ENCODE results near the gene NUDT21. TPM values are rescaled to one million over a fixed set of nuclear protein-coding genes. Genes with fewer than 3 reads are reported as not detected.

Gene NUDT21
- total RNA-seq, 1 donor from 2014 or later = 148 TPM

- H3K27me3 Mint-ChIP-seq = no peaks in the 10 kb centered on the region
- no peak overlapping the region for H3K4me3 Mint-ChIP-seq
- no peak for TF ChIP-seq CTCF (conservative IDR thresholded peaks at IDR 0.05)
- no peaks in the 10 kb centered on the region for H3K9me3 Mint-ChIP-seq
- no peak for DNase-seq (ENCODE audit: extremely low spot score, unreplicated experiment)
- peaks cover 6% of the 10 kb centered on the region for H3K4me1 Mint-ChIP-seq (ENCODE audit: unreplicated experiment)
- no peak overlapping the region for H3K27ac Mint-ChIP-seq
- peaks cover 23% of the 10 kb centered on the region for H3K36me3 Mint-ChIP-seq
Measured at GRCh38 chr16:56414366-56414765, 36.8 kb downstream of the NUDT21 start.

- Mint-ChIP-seq H3K4me3 (no peak overlapping the region), H3K27me3 (no peaks in the 10 kb centered on the region), H3K36me3 (peaks cover 33% of the 10 kb centered on the region), H3K4me1 (ENCODE audit: unreplicated experiment) (peaks cover 6% of the 10 kb centered on the region), H3K27ac (no peak overlapping the region), H3K9me3 (no peaks in the 10 kb centered on the region)
- no peak for TF ChIP-seq CTCF (conservative IDR thresholded peaks at IDR 0.05)
- no peak for DNase-seq (ENCODE audit: extremely low spot score, unreplicated experiment)
Measured at GRCh38 chr16:56413381-56413780, 37.8 kb downstream of the NUDT21 start.

- Mint-ChIP-seq H3K36me3 (peaks cover 36% of the 10 kb centered on the region), H3K4me1 (ENCODE audit: unreplicated experiment) (peaks cover 6% of the 10 kb centered on the region), H3K27ac (no peak overlapping the region), H3K9me3 (no peaks in the 10 kb centered on the region), H3K4me3 (no peak overlapping the region), H3K27me3 (no peaks in the 10 kb centered on the region)
- TF ChIP-seq CTCF (conservative IDR thresholded peaks at IDR 0.05) = no peak
- DNase-seq (ENCODE audit: extremely low spot score, unreplicated experiment) = no peak
Measured at GRCh38 chr16:56411624-56412023, 39.5 kb downstream of the NUDT21 start.

- H3K36me3 Mint-ChIP-seq = peaks cover 36% of the 10 kb centered on the region
- peaks cover 6% of the 10 kb centered on the region for H3K4me1 Mint-ChIP-seq (ENCODE audit: unreplicated experiment)
- no peaks in the 10 kb centered on the region for H3K9me3 Mint-ChIP-seq
- TF ChIP-seq CTCF (conservative IDR thresholded peaks at IDR 0.05) = no peak
- H3K4me3 Mint-ChIP-seq = no peak overlapping the region
- DNase-seq (ENCODE audit: extremely low spot score, unreplicated experiment) = no peak
- no peaks in the 10 kb centered on the region for H3K27me3 Mint-ChIP-seq
- no peak overlapping the region for H3K27ac Mint-ChIP-seq
Measured at GRCh38 chr16:56411123-56411522, 40.0 kb downstream of the NUDT21 start.

- Mint-ChIP-seq H3K36me3 (peaks cover 39% of the 10 kb centered on the region), H3K27me3 (no peaks in the 10 kb centered on the region), H3K4me3 (no peak overlapping the region), H3K4me1 (ENCODE audit: unreplicated experiment) (no peaks in the 10 kb centered on the region), H3K9me3 (no peaks in the 10 kb centered on the region), H3K27ac (peak overlapping the region; percentile 61)
- no peak for TF ChIP-seq CTCF (conservative IDR thresholded peaks at IDR 0.05)
- no peak for DNase-seq (ENCODE audit: extremely low spot score, unreplicated experiment)
Measured at GRCh38 chr16:56409195-56409594, 41.9 kb downstream of the NUDT21 start.
